IMR-90 (cell line): ENCODE measurements around the gene TGOLN2. TPM values are rescaled to one million over a fixed set of nuclear protein-coding genes. Genes with fewer than 3 reads are reported as not detected.

Source experiments
- ATAC-seq: fragments of 200-7000 bp; cut with Tn5 transposase; 2 replicates; pipeline ENCODE4 v1.9.1; 2020; ENCODE audit warnings: low read depth, mild to moderate bottlenecking, moderate library complexity
- BruUV-seq: library from RNA; stranded (reverse); fragments of 400-500 nt; replicated peaks from 2 replicates; lab custom pipeline; 2021; lab: Mats Ljungman, UMichigan
- CTCF ChIA-PET: fragments of 300-600 bp; formaldehyde crosslinking; extraction: SDS; loops from one replicate; lab custom pipeline; 2021; ENCODE audit warnings: antibody characterized with exemption; lab: Yijun Ruan, JAX
- POLR2A ChIA-PET: fragments of 300-600 bp; sonication (Branson Sonifier 250); formaldehyde crosslinking; loops from one replicate; lab custom pipeline; 2022; ENCODE audit warnings: antibody characterized with exemption; ENCODE audit not compliant: unreplicated experiment; lab: Charles Lee
- DNase-seq: peaks from one replicate; pipeline ENCODE4 v3.0.0; 2013
- H2AFZ ChIP-seq: replicated peaks from 2 replicates; pipeline ENCODE3; 2013; ENCODE audit warnings: low read length, mild to moderate bottlenecking; ENCODE audit not compliant: poor library complexity
- H2AK5ac ChIP-seq: 2 replicates; pipeline ENCODE4 v1.6.1; 2013; ENCODE audit warnings: low read depth, low read length, inconsistent platforms
- H2AK9ac ChIP-seq: replicated peaks from 2 replicates; pipeline ENCODE3; 2013; ENCODE audit warnings: mild to moderate bottlenecking, low read depth, low read length, moderate library complexity; ENCODE audit not compliant: poor library complexity
- H2BK120ac ChIP-seq: 2 replicates; pipeline ENCODE4 v1.6.1; 2013; ENCODE audit warnings: low read depth, low read length, inconsistent platforms
- H2BK15ac ChIP-seq: 3 replicates; pipeline ENCODE4 v1.6.1; 2013; ENCODE audit warnings: low read depth, low read length, inconsistent platforms
- H2BK20ac ChIP-seq: 2 replicates; pipeline ENCODE4 v1.6.1; 2013; ENCODE audit warnings: low read depth, mild to moderate bottlenecking, inconsistent platforms, low read length, moderate library complexity
- H2BK5ac ChIP-seq: 2 replicates; pipeline ENCODE4 v1.6.1; 2013; ENCODE audit warnings: mild to moderate bottlenecking, low read depth, low read length, inconsistent platforms; ENCODE audit not compliant: poor library complexity, severe bottlenecking
- H3K14ac ChIP-seq: replicated peaks from 2 replicates; pipeline ENCODE4 v1.6.1; 2013; ENCODE audit warnings: low read depth, low read length, inconsistent platforms
- H3K18ac ChIP-seq: 2 replicates; pipeline ENCODE4 v1.6.1; 2013; ENCODE audit warnings: low read depth, low read length, control low read depth
- H3K23ac ChIP-seq: 2 replicates; pipeline ENCODE4 v1.6.1; 2013; ENCODE audit warnings: low read depth, low read length, inconsistent platforms
- H3K27ac ChIP-seq: 2 replicates; pipeline ENCODE4 v1.5.1; 2013; ENCODE audit warnings: mild to moderate bottlenecking, control low read depth, low read length; ENCODE audit not compliant: insufficient read depth
- H3K27me3 ChIP-seq: 2 replicates; pipeline ENCODE4 v1.6.1; 2013; ENCODE audit warnings: low read length; ENCODE audit not compliant: control insufficient read depth, insufficient read depth
- H3K36me3 ChIP-seq: 2 replicates; pipeline ENCODE4 v1.6.1; 2013; ENCODE audit warnings: low read length, mixed read lengths; ENCODE audit not compliant: control insufficient read depth, insufficient read depth
- H3K4ac ChIP-seq: 2 replicates; pipeline ENCODE4 v1.6.1; 2013; ENCODE audit warnings: low read depth, low read length, inconsistent platforms
- H3K4me1 ChIP-seq: 2 replicates; pipeline ENCODE4 v1.6.1; 2013; ENCODE audit warnings: low read length, mixed read lengths; ENCODE audit not compliant: control insufficient read depth, insufficient read depth
- H3K4me2 ChIP-seq: 2 replicates; pipeline ENCODE4 v1.6.1; 2013; ENCODE audit warnings: low read depth, mild to moderate bottlenecking, control low read depth, low read length, moderate library complexity
- H3K4me3 ChIP-seq: 2 replicates; pipeline ENCODE4 v1.5.1; 2013; ENCODE audit warnings: low read depth, mild to moderate bottlenecking, control low read depth, low read length, moderate library complexity; ENCODE audit not compliant: insufficient read depth
- H3K56ac ChIP-seq: 2 replicates; pipeline ENCODE4 v1.6.1; 2013; ENCODE audit warnings: low read length, inconsistent platforms; ENCODE audit not compliant: insufficient read depth; ENCODE audit errors: extremely low read depth
- H3K79me1 ChIP-seq, 2 experiments: 2 replicates each; pipeline ENCODE4 v1.6.1; 2013; ENCODE audit warnings: low read length in 2 of 2, inconsistent platforms in 1 of 2, low read depth in 1 of 2
- H3K9ac ChIP-seq: 2 replicates; pipeline ENCODE4 v1.6.1; 2013; ENCODE audit warnings: low read depth, low read length, control low read depth
- H3K9me1 ChIP-seq: 2 replicates; pipeline ENCODE4 v1.6.1; 2013; ENCODE audit warnings: low read length, inconsistent platforms; ENCODE audit not compliant: insufficient read depth
- H3K9me3 ChIP-seq: 2 replicates; pipeline ENCODE4 v1.6.1; 2013; ENCODE audit warnings: low read length; ENCODE audit not compliant: control insufficient read depth, insufficient read depth
- H4K20me1 ChIP-seq: 2 replicates; pipeline ENCODE4 v1.6.1; 2013; ENCODE audit warnings: low read length, inconsistent platforms; ENCODE audit not compliant: insufficient read depth
- H4K5ac ChIP-seq: 2 replicates; pipeline ENCODE4 v1.6.1; 2013; ENCODE audit warnings: mild to moderate bottlenecking, low read depth, low read length, control low read depth
- H4K8ac ChIP-seq, 2 experiments: 2 replicates each; pipeline ENCODE4 v1.6.1; 2013; ENCODE audit warnings: low read depth in 2 of 2, low read length in 2 of 2, control low read depth in 1 of 2, inconsistent platforms in 1 of 2
- H4K91ac ChIP-seq: 2 replicates; pipeline ENCODE4 v1.6.1; 2013; ENCODE audit warnings: low read depth, low read length, inconsistent platforms; ENCODE audit not compliant: insufficient read depth
- CEBPB ChIP-seq: IDR thresholded peaks from 2 replicates; pipeline ENCODE4 v1.6.1; 2012; ENCODE audit warnings: low read depth, low read length, improper control_type of control experiment
- MAZ ChIP-seq: IDR thresholded peaks from 2 replicates; pipeline ENCODE4 v1.6.1; 2012; ENCODE audit warnings: low read depth, mild to moderate bottlenecking, low read length, improper control_type of control experiment, moderate library complexity, borderline replicate concordance
- WGBS, 2 experiments: methylation state at CpG; one replicate each; pipeline versions ENCODE4 v1.1.5 to v1.1.7; 2013; ENCODE audit warnings: missing lambda C conversion rate in 2 of 2; ENCODE audit not compliant: insufficient read length in 1 of 2; ENCODE audit errors: extremely low coverage in 2 of 2; 5-methylcytosine and 5-hydroxymethylcytosine counted together
- dilution Hi-C: fragments of 300-500 bp; cut with HindIII; formaldehyde crosslinking; loops from one replicate; pipeline ENCODE4 v1.14.3; 2018; ENCODE audit warnings: low sequenced_read_pairs; ENCODE audit not compliant: unreplicated experiment
- in situ Hi-C: fragments of 300-500 bp; cut with MboI; formaldehyde crosslinking; loops from 3 replicates; pipeline ENCODE4 v1.14.3; 2019; ENCODE audit warnings: low sequenced_read_pairs, inconsistent platforms, mixed read lengths
- intact Hi-C: fragments of 100-400 bp; cut with micrococcal nuclease; formaldehyde crosslinking; loops from 2 replicates; pipeline ENCODE4 v1.10.0; 2022
- polyA plus RNA-seq, 3 experiments: library from polyadenylated mRNA; depleted of rRNA; stranded (reverse); fragments of >200 nt; gene quantifications; 2 replicates each; pipeline ENCODE4 v1.2.3, GENCODE V29; 2012; ENCODE audit warnings: low replicate concordance in 1 of 3
- total RNA-seq: library from RNA; depleted of rRNA; stranded (reverse); fragments of >200 nt; gene quantifications from 2 replicates; pipeline ENCODE4 v1.2.3, GENCODE V29; 2012
- TF ChIP-seq, protein P1 (sequence below): conservative IDR thresholded peaks from 2 replicates; pipeline ENCODE4 v1.5.1; 2012; ENCODE audit warnings: mild to moderate bottlenecking, low read depth, low read length, improper control_type of control experiment
- TF ChIP-seq, protein P2 (sequence below): fragments of 150-350 bp; IDR thresholded peaks from 2 replicates; pipeline ENCODE4 v1.6.1; 2016; ENCODE audit warnings: low read depth, mild to moderate bottlenecking, low read length, moderate library complexity, borderline replicate concordance

TGOLN2 gene
- total and polyA plus RNA-seq, 2 of the 4 experiments (the other 2 are of a cell fraction), result 57.7 to 92.3 TPM

DNA sequence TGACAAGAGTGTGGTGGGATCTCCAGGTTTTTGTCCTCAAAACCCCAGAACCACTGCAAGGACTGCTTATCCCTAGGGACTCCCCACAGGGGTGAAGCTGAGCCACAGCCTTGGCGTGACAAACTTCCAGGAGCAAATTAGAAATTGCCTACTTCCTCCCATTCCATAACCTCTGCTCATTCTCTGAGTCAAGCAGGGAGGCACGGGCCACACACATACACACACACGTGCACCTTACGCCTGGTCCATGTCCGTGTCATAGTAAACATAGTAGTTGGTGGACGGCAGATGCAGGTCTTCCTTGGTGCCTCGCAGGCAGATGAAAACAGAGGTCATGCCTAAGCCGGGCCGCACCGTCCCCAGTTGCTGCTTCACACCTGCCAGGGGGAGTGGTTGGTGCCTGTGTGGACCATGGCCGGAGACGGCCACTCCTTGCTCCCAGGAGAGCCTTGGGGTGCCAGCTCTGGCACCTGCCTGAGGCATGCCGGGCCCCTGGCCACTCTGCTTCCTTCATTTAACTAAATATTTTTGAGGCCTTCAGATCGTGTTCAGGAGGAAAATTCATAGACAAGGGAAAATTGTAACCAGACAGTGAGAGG is 16.7 kb upstream of the TGOLN2 start:
- H3K27ac ChIP-seq, result no peak overlapping the region
- dilution Hi-C loops, result no loop called here
- CTCF ChIA-PET, result interaction anchor here (1.0 kb wide), 1 partner anchor 11 kb away, joined by 3 read pairs; no protein-coding TSS in a partner anchor

More for the DNA sequence above, 16.7 kb upstream of the TGOLN2 start:
- no TSS peak for BruUV-seq
- DNase-seq (no peak), ATAC-seq (no peak)
- Histone ChIP-seq H4K91ac (no peak overlapping the region), H4K8ac (no peak overlapping the region), H3K4ac (no peak overlapping the region), H2BK5ac (no peak overlapping the region), H3K56ac (no peak overlapping the region), H2AK9ac (no peak overlapping the region), H3K18ac (no peak overlapping the region), H2AFZ (no peak overlapping the region), H3K79me1 (no peaks in the 10 kb centered on the region), H2AK5ac (no peak overlapping the region), H3K4me3 (no peak overlapping the region), H3K36me3 (peaks cover 35% of the 10 kb centered on the region), H3K4me1 (no peaks in the 10 kb centered on the region), H3K9ac (no peak overlapping the region), H4K5ac (no peak overlapping the region), H3K9me1 (no peaks in the 10 kb centered on the region; the same call in 1 of the 2 replicates), H2BK20ac (no peak overlapping the region), H4K20me1 (no peaks in the 10 kb centered on the region), H3K9me3 (no peaks in the 10 kb centered on the region), H3K14ac (no peak overlapping the region), H3K4me2 (no peak overlapping the region), H2BK15ac (no peak overlapping the region), H2BK120ac (no peak overlapping the region), H3K27me3 (no peaks in the 10 kb centered on the region), H3K23ac (no peak overlapping the region)
- TF ChIP-seq CEBPB (no peak), MAZ (no peak)
- TF ChIP-seq, protein P1, sequence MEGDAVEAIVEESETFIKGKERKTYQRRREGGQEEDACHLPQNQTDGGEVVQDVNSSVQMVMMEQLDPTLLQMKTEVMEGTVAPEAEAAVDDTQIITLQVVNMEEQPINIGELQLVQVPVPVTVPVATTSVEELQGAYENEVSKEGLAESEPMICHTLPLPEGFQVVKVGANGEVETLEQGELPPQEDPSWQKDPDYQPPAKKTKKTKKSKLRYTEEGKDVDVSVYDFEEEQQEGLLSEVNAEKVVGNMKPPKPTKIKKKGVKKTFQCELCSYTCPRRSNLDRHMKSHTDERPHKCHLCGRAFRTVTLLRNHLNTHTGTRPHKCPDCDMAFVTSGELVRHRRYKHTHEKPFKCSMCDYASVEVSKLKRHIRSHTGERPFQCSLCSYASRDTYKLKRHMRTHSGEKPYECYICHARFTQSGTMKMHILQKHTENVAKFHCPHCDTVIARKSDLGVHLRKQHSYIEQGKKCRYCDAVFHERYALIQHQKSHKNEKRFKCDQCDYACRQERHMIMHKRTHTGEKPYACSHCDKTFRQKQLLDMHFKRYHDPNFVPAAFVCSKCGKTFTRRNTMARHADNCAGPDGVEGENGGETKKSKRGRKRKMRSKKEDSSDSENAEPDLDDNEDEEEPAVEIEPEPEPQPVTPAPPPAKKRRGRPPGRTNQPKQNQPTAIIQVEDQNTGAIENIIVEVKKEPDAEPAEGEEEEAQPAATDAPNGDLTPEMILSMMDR, result no peak
- TF ChIP-seq, protein P2, sequence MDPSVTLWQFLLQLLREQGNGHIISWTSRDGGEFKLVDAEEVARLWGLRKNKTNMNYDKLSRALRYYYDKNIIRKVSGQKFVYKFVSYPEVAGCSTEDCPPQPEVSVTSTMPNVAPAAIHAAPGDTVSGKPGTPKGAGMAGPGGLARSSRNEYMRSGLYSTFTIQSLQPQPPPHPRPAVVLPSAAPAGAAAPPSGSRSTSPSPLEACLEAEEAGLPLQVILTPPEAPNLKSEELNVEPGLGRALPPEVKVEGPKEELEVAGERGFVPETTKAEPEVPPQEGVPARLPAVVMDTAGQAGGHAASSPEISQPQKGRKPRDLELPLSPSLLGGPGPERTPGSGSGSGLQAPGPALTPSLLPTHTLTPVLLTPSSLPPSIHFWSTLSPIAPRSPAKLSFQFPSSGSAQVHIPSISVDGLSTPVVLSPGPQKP, result no peak
- intact Hi-C loops (no loop called here), in situ Hi-C loops (no loop called here)
- POLR2A ChIA-PET, result no interaction called here
- 89% methylated on average over 4 of the region's 14 CpGs; no CpG with 5 or more reads in 1 of the 2 experiments for WGBS, 2 experiments
